Measurements from ENCODE around the gene SCGB1D1.
"Not testable (repeated sequence)": the region's sequence is repeated elsewhere in the genome, so short reads cannot be mapped to it uniquely, and the experiment has no call there.

SCGB1D1 gene

DNA sequence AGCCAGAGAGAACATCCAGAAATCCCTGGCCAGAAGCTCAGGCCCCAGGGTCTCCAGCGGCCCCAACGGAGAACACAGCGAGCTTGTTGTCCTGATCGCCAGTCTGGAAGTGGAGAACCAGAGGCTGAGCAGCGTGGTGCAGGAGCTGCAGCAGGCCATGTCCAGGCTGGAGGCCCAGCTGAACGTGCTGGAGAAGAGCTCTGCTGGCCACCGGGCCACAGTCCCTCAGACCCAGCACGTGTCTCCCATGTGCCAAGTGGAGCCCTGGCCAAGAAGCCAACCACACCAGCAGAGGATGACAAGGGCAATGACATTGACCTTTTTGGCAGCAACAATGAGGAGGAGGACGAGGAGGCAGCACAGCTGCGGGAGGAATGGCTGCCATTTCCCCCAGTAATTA, 20.6 kb upstream of the SCGB1D1 start:
- no peak for DNase-seq

DNA sequence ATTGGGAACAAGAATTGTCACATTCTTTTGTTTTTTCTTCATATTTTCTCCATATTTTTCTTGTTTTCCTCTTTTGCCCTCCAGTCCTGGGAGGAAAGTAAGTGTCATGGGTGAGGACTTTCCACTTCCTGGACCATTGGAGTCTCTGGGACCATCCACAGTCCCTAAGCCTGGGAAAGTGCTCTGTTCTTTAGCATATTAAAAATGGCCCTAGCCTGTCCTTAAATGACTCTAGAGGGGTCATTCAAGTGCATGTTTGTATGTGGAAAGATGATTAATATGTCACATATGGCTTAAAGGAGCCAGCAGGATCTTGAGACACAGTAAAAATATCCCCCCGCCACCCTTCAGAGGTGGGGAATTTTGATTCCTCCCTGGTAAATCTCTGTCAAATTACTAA, 20.1 kb upstream of the SCGB1D1 start:
- no peak for DNase-seq

DNA sequence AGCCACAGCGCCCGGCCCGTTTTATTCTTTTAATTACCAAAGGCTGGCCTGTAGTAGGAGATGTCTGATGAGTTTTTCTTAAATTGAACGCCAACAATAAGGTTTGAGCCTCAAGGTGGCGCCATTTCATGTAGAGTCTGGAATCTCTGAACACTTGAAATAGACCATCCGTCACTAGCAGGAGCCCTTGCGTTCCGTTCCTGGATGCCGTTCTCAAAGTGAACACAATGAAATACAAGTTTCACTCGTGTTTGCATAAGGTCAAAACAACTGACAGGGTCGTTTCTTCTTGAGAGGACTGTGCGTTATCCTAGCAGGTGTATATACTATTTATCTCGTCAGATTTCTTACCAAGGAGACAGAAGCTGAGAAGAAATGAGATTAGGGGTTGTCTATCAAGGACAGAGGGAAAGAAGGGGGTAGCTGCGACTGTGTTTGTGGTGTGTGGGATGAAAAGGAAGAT, 18.7 kb upstream of the SCGB1D1 start:
- DNase-seq, result peak; percentile 74

DNA sequence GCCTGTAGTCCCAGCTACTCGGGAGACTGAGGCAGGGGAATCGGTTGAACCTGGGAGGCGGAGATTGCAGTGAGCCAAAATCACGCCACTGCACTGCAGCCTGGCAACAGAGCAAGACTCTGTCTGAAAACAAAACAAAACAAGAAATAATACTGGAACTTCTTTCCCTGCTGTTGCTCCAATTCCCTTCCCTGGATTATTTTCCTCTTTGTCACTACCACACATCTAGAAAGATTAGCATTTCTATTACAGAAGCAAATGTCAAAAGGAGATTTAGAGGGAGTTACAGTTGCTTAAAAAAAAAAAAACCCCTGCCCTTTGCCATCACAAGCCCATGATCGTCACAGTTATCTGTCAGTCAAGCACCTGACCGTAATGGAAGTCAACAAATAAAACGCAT, 17.7 kb upstream of the SCGB1D1 start:
- DNase-seq, result no peak

DNA sequence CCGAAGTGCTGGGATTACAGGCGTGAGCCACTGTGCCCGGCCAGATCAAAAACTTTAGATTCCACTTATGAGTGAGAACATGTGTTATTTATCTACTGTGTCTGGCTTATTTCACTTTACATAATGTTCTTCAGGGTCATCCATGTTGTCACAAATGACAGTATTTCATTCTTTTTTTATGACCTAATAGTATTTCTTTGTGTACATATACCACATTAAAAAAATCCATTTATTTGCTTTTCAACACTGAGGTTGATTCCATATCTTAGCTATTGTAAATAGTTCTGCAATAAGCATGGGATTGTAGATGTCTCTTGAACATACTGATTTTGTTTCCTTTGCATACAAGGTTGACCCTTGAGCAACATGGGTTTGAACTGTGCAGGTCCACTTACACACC, 13.2 kb upstream of the SCGB1D1 start:
- no peak for DNase-seq

DNA sequence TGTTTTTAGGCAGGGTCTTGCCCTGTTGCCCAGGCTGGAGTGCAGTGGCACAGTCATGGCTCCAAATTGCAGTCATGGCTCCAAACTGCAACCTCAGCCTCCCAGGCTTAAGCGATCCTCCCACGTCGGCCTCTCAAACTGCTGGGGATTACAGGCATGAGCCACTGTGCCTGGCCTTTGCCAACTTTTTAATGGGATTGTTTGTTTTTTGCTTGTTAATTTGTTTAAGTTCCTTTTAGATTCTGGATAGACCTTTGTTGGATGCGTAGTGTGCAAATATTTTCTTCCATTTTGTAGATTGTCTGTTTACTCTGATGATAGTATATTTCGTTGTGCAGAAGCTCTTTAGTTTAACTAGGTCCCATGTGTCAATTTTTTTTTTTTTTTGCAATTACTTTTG, 10.0 kb upstream of the SCGB1D1 start:
- DNase-seq, result no peak

DNA sequence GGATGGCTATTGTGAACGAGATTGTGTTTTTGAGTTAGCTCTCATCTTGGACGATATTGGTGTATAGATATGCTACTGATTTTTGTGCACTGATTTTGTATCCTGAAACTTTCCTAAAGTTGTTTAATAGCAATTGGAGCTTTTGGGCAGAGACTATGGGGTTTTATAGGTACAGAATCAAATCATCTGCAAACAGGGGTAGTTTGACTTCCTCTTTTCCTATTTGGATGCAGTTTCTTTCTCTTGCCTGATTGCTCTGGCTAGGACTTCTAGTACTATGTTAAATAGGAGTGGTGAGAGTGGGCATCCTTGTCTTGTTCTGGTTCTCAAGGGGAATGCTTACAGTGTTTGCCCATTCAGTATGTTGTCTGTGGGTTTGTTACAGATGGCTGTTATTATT, 8.9 kb upstream of the SCGB1D1 start:
- DNase-seq, result no peak

DNA sequence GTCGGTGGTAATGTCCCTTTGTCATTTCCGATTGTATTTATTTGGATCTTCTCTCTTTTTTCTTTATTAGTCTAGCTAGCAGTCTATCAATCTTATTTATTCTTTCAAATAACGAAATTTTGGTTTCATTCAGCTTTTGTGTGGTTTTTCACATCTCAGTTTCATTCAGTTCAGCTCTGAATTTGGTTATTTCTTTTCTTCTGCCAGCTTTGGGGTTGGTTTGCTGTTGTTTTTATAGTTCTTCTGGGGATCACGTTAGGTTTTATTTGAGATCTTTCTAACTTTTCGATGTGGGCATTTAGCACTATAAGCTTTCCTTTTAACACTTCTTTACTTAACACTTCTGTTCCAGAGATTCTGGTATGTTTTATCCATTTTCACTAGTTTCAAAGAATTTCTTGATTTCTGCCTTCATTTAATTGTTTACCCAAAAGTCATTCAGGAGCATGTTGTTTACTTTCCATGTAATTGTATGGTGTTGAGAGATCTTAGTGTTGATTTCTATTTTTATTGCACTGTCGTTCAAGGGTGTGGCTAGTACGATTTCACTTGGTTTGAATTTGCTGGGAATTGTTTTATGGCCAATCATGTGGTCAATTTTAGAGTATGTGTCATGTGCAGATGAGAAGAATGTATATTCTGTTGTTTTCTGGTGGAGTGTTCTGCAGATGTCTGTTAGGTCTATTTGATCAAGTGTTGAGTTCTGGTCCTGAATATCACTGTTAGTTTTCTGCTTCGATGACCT, 7.7 kb upstream of the SCGB1D1 start:
- DNase-seq, result no peak

DNA sequence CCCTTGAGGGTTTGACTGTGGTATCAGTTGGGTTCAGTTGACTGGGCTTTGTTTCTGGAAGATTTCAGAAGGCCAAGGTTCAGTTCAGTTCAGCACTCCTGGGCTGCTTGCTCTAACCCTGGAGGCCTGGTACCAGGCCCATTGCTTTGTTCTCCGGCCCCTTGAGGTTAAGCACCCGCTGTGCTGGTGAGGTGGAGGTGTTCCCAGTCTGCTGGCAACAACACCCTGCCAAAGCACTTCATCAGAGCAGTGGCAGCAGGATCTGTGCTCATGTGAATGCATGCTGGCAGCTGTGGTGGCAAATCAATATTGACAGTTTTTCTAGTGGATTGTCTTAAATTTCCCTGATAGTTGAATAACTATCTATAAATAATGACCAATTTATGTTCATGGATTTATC, 3.8 kb upstream of the SCGB1D1 start:
- no peak for DNase-seq

DNA sequence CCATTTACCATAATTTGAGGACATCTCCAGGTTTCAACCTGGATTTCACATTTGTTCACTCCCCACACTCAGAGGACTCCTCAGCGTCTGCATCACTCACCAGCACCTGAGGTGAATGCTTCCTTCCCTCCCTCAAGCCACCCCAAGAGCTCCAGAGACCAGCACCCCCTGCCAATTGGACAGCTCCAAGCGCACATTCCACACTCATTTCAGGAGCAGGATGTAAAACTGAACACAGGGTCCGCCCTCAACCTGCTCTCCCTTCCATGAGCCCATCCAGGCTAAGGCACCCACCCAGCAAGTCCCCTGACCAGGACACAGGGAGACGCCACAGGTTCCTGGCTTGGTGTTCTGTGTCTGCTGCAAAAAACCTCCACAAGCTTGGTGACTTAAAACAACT, 3.9 kb downstream of the SCGB1D1 start:
- DNase-seq, result no peak

DNA sequence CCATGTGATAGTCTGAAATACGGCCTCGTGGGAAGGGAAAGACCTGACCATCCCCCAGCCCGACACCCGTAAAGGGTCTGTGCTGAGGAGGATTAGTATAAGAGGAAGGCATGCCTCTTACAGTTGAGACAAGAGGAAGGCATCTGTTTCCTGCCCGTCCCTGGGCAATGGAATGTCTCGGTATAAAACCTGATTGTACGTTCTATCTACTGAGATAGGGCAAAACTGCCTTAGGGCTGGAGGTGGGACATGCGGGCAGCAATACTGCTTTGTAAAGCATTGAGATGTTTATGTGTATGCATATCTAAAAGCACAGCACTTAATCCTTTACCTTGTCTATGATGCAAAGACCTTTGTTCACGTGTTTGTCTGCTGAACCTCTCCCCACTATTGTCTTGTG, 5.0 kb downstream of the SCGB1D1 start:
- DNase-seq, result not testable (repeated sequence)

DNA sequence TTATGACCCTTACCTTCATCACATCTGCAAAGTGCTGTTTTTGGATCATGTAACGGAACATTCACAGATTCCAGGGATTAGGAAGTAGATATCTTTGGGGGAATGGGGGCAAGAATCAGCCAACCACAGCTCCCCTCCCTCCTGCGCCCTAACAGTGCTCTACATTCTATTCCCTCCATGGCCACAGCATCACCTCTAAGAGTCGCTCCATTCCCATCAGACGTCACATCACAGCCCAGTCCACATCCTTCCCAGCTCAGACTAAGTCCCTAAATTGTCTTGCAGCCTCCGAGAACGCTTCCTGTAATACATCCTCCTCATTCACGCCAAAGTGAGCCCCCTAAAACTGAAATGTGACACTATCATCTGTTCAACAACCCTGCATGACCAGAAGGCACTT, 5.9 kb downstream of the SCGB1D1 start:
- no peak for DNase-seq

DNA sequence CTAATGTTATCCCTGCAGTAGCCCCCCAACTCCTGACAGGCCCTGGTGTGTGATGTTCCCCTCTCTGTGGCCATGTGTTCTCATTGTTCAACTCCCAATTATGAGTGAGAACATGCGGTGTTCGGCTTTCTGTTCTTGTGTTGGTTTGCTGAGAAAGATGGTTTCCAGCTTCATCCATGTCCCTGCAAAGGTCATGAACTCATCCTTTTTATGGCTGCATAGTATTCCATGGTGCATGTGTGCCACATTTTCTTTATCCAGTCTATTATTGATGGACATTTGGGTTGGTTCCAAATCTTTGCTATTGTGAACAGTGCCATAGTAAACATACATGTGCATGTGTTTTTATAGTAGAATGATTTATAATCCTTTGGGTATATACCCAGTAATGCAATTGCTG, 7.4 kb downstream of the SCGB1D1 start:
- not testable (repeated sequence) for DNase-seq

DNA sequence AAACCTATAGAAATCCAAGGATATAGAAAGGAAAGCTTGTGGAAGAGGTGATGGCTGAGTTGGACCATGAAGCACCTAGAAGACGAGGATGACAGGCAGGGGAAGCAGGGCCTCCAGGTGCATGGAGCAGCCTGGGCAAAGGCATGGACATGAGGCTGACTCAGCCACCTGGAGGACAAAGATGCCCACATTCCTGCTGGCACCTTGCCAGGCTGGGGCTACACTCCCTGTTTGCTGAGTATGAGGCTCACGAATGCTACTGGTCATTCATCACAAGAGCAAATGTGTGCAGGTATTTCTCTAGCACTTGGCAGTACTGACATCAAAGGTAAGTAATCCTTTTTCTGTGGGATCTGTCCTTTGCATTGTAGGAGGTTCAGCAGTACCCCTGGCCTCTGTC, 11.4 kb downstream of the SCGB1D1 start:
- DNase-seq, result no peak

DNA sequence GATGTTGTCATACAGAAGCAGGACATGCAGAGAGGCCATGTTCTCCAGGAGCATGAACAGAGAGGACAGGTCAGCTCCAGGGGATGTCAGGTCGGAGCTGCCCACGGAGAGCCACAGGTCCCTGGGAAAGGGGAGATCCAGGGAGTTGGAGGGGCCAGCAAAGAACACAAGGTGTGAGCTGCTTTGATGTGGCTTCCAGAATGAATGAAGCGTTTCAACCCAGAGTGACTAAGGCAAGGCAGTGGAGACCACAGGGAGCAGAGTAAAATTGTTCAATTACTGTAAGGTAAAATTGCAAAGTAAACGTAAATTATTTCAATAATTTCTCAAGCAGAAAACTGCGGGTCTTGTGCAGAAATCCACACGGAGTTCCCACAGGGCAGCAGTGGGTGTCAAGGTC, 12.9 kb downstream of the SCGB1D1 start:
- DNase-seq, result no peak

DNA sequence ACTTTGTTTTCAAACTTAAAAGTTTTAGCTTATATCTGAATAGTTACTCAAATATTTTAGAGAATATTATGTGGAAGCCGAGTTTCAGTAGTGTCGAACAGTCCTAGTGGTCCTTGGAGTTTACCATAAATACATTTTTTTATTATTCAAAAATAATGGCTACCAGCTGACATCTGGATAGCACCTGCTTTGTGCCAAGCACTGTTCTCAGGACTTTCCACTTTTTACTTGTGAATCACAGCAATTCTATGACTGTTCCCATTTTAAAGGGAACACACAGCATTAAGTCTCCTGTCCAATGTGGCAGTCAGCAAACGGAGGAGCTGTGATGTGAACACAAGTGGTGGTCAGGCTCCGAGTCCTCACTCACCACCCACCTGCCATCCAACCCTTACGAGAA, 14.4 kb downstream of the SCGB1D1 start:
- no peak for DNase-seq

DNA sequence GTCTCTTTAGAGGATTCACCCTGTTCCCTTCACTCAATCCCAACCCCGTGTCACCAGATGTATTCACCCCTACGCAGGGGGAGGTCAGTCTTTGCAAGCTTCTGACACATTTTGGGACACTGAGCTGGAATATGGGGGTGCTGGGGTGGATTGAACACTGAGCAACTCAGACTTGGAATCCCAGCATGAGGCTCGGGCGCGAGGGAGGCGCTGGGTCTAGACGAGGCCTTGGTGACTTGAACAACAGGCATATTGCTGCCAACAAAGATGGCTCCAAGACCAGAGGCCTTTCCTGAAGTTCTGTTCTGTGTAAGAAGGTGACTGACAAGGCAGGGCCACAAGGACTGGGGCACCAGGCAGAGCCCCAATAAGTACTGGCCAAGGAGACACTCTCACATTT, 15.4 kb downstream of the SCGB1D1 start:
- no peak for DNase-seq

DNA sequence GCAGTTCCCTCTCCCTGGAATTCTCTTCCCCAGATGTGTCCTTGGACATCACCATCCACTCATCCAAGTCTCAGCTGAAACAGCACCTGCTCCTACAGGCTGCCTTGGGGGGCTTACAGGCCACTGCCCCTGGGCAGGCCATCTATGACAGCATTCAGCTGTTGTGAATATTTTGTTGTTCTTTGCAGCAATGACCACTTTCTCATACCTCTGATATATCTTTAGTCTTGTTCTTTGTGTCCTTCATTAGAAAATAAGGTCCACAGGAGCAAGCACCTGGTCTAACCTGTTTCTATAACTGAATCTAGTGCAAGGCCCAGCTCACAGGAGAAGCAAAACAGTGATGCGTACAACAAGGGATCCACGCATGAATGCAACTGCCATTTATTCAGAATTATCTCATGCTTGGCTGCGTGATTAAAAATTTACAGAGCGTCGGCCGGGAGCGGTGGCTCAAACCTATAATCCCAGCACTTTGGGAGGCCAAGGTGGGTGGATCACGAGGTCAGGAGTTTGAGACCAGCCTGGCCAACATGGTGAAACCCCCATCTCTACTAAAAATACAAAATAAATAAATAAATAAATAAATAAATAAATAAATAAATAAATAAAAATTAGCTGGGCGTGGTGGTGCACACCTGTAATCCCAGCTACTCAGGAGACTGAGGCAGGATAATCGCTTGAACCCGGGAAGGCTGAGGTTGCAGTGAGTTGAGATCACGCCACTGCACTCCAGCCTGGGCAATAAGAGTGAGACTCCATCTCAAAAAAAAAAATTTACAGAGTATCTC, 16.5 kb downstream of the SCGB1D1 start:
- not testable (repeated sequence) for DNase-seq

DNA sequence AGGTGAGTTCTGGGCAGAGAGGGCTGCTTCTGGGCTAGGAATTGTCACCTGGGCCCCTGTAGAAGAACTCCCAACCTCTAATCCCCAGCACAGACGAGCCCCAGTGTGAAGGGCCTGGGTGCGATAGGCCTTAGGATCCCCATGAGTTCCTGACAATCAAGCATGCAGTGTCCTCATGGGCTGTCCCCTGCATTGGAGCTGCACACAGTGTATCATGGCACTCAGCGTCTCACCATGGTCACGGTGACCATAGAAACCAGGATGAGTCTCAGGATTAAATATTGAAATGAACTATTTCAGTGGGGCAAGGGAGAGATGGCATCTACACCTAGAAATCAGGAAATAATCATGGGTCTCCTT, 18.7 kb downstream of the SCGB1D1 start:
- no peak for DNase-seq

DNA sequence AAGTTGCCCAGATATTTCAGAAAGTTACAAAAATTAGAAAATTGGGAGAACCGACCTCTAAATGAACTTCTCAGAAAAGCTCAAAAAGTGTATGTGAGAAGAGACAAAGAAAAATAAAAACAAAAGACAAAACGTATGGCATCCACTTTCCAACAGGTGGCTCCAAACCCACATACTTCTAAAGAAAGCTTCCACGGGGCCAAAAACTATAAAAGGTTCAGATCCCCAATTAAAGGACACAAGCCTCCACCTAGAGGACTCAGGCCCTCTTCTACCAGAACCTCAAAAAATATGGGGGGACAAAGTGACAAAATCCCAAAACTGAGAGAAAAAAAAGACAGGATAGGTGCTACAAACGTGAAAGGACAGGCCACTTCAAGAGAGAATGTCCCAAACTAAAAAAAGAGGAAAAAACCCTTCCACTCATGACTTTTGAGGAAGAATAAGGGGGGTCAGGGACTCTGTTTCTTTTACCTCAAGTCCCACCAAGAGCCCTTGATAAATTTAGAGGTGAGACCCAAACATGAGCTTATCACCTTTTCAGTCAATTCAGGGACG, 27.3 kb downstream of the SCGB1D1 start:
- DNase-seq, result no peak

DNA sequence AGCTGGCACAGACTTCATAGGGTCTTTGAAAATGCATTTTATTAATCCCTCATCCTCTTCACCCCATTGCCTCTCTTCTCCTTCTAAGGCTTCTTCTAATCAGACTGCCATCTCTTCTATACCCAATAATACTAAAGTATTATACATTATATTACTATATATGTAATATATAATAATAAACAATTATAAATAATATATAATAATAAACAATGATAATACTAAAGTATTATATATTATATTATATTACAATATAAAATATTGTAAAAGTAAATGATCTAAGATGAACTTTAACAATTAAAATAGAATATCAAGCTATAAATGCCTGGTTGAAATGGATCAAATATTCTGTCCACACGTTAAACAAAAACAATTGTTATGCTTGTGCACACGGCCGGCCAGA, 31.5 kb downstream of the SCGB1D1 start:
- no peak for DNase-seq

DNA sequence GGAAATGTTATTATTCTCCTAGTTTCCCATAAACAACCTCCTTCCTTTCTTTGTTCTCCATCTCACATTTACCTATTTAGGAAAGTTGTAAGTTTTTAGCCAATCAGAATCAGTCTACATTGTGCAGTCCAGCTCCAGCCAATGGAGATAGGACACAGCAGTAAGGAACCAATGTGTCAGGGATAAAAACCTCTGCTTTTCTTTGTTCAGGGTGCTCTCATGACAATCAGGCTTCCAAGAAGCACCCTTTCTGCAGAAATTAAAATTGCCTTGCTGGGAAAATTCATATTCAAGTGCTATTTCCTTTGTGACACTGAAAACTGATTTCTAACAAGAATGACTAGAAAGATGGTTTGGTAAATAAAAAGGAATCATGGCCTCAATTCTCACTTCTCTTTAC, 33.1 kb downstream of the SCGB1D1 start:
- no peak for DNase-seq

DNA sequence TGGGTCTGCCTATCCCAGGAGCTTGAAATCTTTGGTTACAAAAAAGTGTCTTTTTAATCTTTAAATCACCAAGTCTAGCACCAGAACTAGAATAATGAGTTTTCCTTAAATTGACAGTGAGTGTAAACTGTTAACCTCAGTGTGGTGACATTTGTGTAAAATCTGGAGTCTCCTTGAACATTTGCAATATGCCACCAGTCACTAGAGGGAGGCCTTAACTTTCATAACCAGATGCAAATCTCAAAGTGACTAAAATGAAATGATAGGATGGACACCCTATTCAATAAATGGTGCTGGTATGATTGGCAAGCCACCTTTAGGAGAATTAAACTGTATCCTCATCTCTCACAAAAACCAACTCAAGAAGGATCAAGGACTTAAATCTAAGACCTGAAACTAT, 43.7 kb downstream of the SCGB1D1 start:
- no peak for DNase-seq

DNA sequence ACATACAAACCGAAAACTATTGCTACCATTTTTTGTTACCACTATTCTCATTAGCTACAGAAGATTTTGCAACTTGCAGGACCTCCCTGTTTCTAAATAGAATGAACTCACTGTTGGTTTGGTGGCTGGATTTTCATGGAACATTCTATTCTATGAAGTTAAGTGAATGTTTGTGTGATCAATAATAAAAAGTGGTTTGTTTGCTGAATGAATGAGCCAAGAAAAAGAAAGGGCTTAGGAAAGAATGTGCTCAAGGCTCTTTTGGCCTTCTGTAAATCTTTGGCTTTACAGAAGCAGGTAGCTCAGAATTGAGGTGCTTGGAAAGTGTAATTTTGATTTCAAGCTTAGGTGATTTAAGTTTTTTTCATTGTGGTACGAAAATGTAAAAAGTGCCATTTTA, 46.2 kb downstream of the SCGB1D1 start:
- DNase-seq, result no peak
